Neuronal stem cell (in vitro differentiated cells): ENCODE measurements around the gene SGTA.

ENCODE experiments used
- DNase-seq: peaks from one replicate; pipeline ENCODE4 v3.0.0-alpha.2; 2013; ENCODE audit warnings: low spot score
- H2AFZ ChIP-seq: one replicate; pipeline ENCODE4 v1.6.1; 2013; ENCODE audit warnings: mild to moderate bottlenecking, low read length, inconsistent platforms
- H2AK5ac ChIP-seq: 2 replicates; pipeline ENCODE4 v1.6.1; 2013; ENCODE audit warnings: low read depth, mild to moderate bottlenecking, inconsistent platforms, low read length, moderate library complexity, mixed read lengths
- H2BK120ac ChIP-seq: 2 replicates; pipeline ENCODE4 v1.6.1; 2013; ENCODE audit warnings: low read depth, mild to moderate bottlenecking, inconsistent platforms, low read length, moderate library complexity, mixed read lengths
- H2BK12ac ChIP-seq: one replicate; pipeline ENCODE4 v1.6.1; 2013; ENCODE audit warnings: low read length, inconsistent platforms
- H2BK15ac ChIP-seq: 2 replicates; pipeline ENCODE4 v1.6.1; 2013; ENCODE audit warnings: mild to moderate bottlenecking, low read length, inconsistent platforms, mixed read lengths
- H2BK5ac ChIP-seq: one replicate; pipeline ENCODE4 v1.6.1; 2013; ENCODE audit warnings: inconsistent platforms, mild to moderate bottlenecking, low read length, moderate library complexity
- H3K14ac ChIP-seq: one replicate; pipeline ENCODE4 v1.6.1; 2013; ENCODE audit warnings: low read length, inconsistent platforms
- H3K18ac ChIP-seq: 2 replicates; pipeline ENCODE4 v1.6.1; 2013; ENCODE audit warnings: low read length, inconsistent platforms
- H3K23ac ChIP-seq: 2 replicates; pipeline ENCODE4 v1.6.1; 2013; ENCODE audit warnings: low read depth, mild to moderate bottlenecking, mixed read lengths, low read length, inconsistent platforms; ENCODE audit not compliant: poor library complexity
- H3K27ac ChIP-seq: replicated peaks from 3 replicates; pipeline ENCODE4 v1.5.1; 2013; ENCODE audit warnings: low read length, inconsistent platforms
- H3K27me3 ChIP-seq, 3 experiments: 2 replicates each; pipeline ENCODE4 v1.6.1; 2013; ENCODE audit warnings: low read length in 3 of 3, mild to moderate bottlenecking in 2 of 3, inconsistent platforms in 1 of 3, low read depth in 1 of 3, mixed read lengths in 1 of 3, moderate library complexity in 1 of 3; ENCODE audit not compliant: control insufficient read depth in 3 of 3, insufficient read depth in 3 of 3
- H3K36me3 ChIP-seq, 2 donors: replicated peaks in 1 of 2; 2 replicates each; pipeline ENCODE4 v1.6.1; 2013; ENCODE audit warnings: low read length in 2 of 2; ENCODE audit not compliant: control insufficient read depth in 2 of 2, insufficient read depth in 2 of 2
- H3K4ac ChIP-seq: 2 replicates; pipeline ENCODE4 v1.6.1; 2013; ENCODE audit warnings: inconsistent platforms, mild to moderate bottlenecking, low read length, moderate library complexity
- H3K4me1 ChIP-seq, 2 donors: 1 replicate in 1 of 2; 2 replicates in 1 of 2; pipeline ENCODE4 v1.6.1; 2013; ENCODE audit warnings: low read length in 2 of 2, low read depth in 1 of 2; ENCODE audit not compliant: control insufficient read depth in 2 of 2, insufficient read depth in 1 of 2
- H3K4me2 ChIP-seq: one replicate; pipeline ENCODE4 v1.6.1; 2013; ENCODE audit warnings: mild to moderate bottlenecking, low read length, inconsistent platforms; ENCODE audit not compliant: insufficient read depth, poor library complexity, severe bottlenecking
- H3K4me3 ChIP-seq, 2 donors: 2 replicates each; pipeline ENCODE4 v1.5.1; 2013; ENCODE audit warnings: low read length in 2 of 2, mild to moderate bottlenecking in 2 of 2, inconsistent platforms in 1 of 2, moderate library complexity in 1 of 2
- H3K79me1 ChIP-seq: one replicate; pipeline ENCODE4 v1.6.1; 2013; ENCODE audit warnings: low read depth, mild to moderate bottlenecking, inconsistent platforms, low read length, moderate library complexity
- H3K9ac ChIP-seq: one replicate; pipeline ENCODE4 v1.6.1; 2013; ENCODE audit warnings: mild to moderate bottlenecking, low read depth, low read length, inconsistent platforms; ENCODE audit not compliant: poor library complexity
- H3K9me3 ChIP-seq, 2 donors: replicated peaks in 1 of 2; 2 replicates each; pipeline versions ENCODE3 to v1.6.1; 2013; ENCODE audit warnings: low read length in 2 of 2, mild to moderate bottlenecking in 2 of 2, inconsistent platforms in 1 of 2, low read depth in 1 of 2, mixed read lengths in 1 of 2, moderate library complexity in 1 of 2; ENCODE audit not compliant: control insufficient read depth in 2 of 2, insufficient read depth in 1 of 2
- H4K8ac ChIP-seq: one replicate; pipeline ENCODE4 v1.6.1; 2013; ENCODE audit warnings: low read depth, mild to moderate bottlenecking, inconsistent platforms, low read length, moderate library complexity
- H4K91ac ChIP-seq: one replicate; pipeline ENCODE4 v1.6.1; 2013; ENCODE audit warnings: low read length, low read depth, mild to moderate bottlenecking, inconsistent platforms; ENCODE audit not compliant: poor library complexity
- WGBS, 2 donors: extraction: QIAGEN DNeasy Blood & Tissue Kit; methylation state at CpG; one replicate each; pipeline ENCODE4 v1.1.7; 2013; ENCODE audit warnings: missing lambda C conversion rate in 2 of 2, mixed read lengths in 1 of 2; ENCODE audit not compliant: insufficient read length in 2 of 2, insufficient replicate concordance in 1 of 2; ENCODE audit errors: extremely low coverage in 2 of 2; 5-methylcytosine and 5-hydroxymethylcytosine counted together

SGTA gene

DNA sequence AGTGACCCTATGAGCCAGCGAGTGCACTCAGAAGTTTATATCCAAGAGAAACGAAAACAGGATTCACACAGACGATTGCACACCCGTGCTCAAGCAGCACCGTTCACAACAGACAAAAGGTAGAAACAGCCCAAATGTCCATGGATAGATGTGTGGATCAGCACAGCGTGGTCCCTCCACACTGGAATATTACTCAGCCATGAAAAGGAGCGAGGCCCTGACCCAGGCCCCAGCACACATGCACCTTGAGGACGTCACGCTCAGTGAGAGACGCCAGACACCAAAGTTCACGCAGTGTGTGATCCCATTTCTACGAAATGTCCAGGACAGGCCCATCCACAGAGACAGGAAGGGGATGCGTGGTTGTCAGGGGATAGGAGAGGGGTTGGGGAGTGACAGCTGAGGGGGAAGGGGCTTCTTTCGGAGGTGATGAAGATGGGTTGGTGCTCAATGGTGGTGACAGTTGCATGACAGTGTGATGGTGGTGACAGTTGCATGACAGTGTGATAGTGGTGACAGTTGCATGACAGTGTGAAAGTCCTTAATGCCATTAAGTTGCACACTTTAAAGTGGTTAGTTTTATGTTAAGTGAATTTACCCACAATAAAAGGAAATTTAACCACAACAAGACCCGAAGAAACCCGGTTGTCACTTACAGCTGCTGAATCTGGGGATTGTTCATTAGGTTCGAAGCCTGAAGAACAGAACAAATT, 24.3 kb downstream of the SGTA start:
- Histone ChIP-seq H3K4me3 (peak overlapping the region in 1 of 2 donors; percentile 3), H2BK5ac (no peak overlapping the region), H2BK15ac (no peak overlapping the region), H3K27me3 (no peaks in the 10 kb centered on the region), H3K4me2 (no peak overlapping the region), H2BK12ac (no peak overlapping the region), H3K14ac (no peak overlapping the region), H4K91ac (no peak overlapping the region), H3K4me1 (no peaks in the 10 kb centered on the region), H3K18ac (no peak overlapping the region), H3K9ac (peak overlapping the region; percentile 74), H3K23ac (peak overlapping the region; percentile 13), H3K79me1 (peaks cover 7% of the 10 kb centered on the region), H2BK120ac (no peak overlapping the region), H3K9me3 (peaks cover 0 to 5% of the 10 kb centered on the region in 2 donors), H3K27ac (no peak overlapping the region), H3K4ac (no peak overlapping the region), H2AFZ (no peak overlapping the region), H2AK5ac (no peak overlapping the region), H4K8ac (no peak overlapping the region), H3K36me3 (peaks cover 53 to 90% of the 10 kb centered on the region in 2 donors)
- WGBS, 2 donors: no CpG with 5 or more reads among the region's 17 CpGs
- DNase-seq: no peak

DNA sequence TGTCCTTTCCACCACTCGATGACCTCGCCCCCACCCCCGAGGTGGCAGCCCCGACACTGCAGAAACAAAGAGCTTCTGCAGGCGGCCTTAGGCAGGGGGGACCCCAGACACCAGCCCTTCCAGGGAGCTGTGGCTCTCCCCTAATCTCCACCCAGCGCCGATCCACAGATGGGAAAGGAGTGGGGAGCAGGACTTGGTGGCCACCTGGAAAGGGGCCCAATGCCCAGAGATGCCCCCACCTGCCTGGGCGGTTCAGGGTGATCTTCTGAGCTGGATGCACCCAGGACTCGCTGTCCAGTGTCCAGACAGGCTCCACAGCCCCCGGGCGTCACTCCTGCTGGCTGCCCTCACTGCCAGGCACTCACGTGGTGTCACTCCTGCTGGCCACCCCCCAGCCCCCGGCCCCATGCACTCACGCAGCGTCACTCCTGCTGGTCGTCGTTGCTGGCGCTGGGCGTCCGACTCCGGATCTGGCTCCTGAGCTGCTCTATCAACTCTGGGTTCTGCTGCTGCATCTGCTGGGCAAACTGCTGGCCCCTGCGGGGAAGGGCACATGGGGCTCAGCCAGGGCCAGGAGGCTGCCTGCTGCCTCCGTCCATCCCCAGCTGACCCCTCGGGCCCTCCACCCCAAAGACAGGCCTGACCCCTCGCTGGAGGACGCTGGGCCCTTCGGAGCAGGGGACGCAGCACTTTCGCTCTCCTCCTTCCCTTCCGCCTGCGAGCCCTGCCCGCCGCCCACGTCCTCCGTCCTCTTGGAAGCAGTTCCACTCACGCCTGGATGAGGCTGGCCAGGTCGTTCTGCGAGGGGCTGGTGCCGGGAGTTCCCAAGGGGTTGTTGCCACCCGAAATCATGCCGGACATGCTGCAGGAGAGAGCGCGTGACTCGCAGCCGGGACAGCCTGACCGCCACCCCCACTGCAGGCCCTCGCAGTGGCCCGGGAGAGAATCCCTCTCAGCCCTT, 25.9 kb downstream of the SGTA start:
- H2AFZ ChIP-seq: no peak overlapping the region
- H3K36me3 ChIP-seq: peaks cover 42 to 82% of the 10 kb centered on the region in 2 donors
- H3K4me3 ChIP-seq: no peak overlapping the region
- H4K8ac ChIP-seq: no peak overlapping the region
- H3K9ac ChIP-seq: no peak overlapping the region
- H2BK5ac ChIP-seq: no peak overlapping the region
- no peak overlapping the region for H2BK12ac ChIP-seq
- no peak overlapping the region for H4K91ac ChIP-seq
- no peak overlapping the region for H3K14ac ChIP-seq
- H3K4ac ChIP-seq: no peak overlapping the region
- no peak for DNase-seq
- H3K27ac ChIP-seq: no peak overlapping the region
- H2BK15ac ChIP-seq: no peak overlapping the region
- no peak overlapping the region for H2BK120ac ChIP-seq
- H3K9me3 ChIP-seq: peaks cover 0 to 5% of the 10 kb centered on the region in 2 donors
- peaks cover 5% of the 10 kb centered on the region for H3K79me1 ChIP-seq
- no CpG with 5 or more reads among the region's 48 CpGs for WGBS, 2 donors
- peak overlapping the region; percentile 52 for H3K23ac ChIP-seq
- H3K18ac ChIP-seq: no peak overlapping the region
- no peaks in the 10 kb centered on the region for H3K4me1 ChIP-seq
- H2AK5ac ChIP-seq: no peak overlapping the region
- no peaks in the 10 kb centered on the region for H3K27me3 ChIP-seq
- H3K4me2 ChIP-seq: no peak overlapping the region

DNA sequence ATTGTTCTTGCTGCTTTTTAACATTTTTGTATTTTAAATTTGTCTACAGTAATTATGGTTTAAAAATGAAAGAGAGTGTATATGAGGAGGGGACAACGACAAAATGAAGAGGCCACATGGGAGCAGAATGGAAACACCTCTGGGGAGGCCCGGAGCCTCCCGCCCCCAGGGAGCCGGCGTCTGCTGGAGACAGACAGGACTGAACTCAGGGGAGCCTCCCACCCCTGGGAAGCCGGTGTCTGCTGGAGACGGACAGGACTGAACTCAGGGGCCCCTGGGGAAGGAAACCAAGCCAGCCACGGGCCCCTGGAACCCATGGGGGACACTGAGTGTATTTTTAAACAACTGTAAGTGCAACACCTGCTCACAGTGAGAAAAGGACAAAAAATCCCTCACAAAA, 26.6 kb downstream of the SGTA start:
- H3K18ac ChIP-seq: no peak overlapping the region
- H2BK12ac ChIP-seq: no peak overlapping the region
- no CpG with 5 or more reads among the region's 8 CpGs for WGBS, 2 donors
- peaks cover 0 to 5% of the 10 kb centered on the region in 2 donors for H3K9me3 ChIP-seq
- H3K4me3 ChIP-seq: no peak overlapping the region
- H3K4ac ChIP-seq: no peak overlapping the region
- H2BK5ac ChIP-seq: no peak overlapping the region
- H3K23ac ChIP-seq: no peak overlapping the region
- H3K4me1 ChIP-seq: no peaks in the 10 kb centered on the region
- H2AK5ac ChIP-seq: no peak overlapping the region
- no peak for DNase-seq
- H3K9ac ChIP-seq: no peak overlapping the region
- peaks cover 5% of the 10 kb centered on the region for H3K79me1 ChIP-seq
- peaks cover 38 to 77% of the 10 kb centered on the region in 2 donors for H3K36me3 ChIP-seq
- H3K27ac ChIP-seq: no peak overlapping the region
- H4K91ac ChIP-seq: no peak overlapping the region
- no peak overlapping the region for H3K4me2 ChIP-seq
- H3K14ac ChIP-seq: no peak overlapping the region
- no peak overlapping the region for H4K8ac ChIP-seq
- no peak overlapping the region for H2BK15ac ChIP-seq
- no peak overlapping the region for H2AFZ ChIP-seq
- no peaks in the 10 kb centered on the region for H3K27me3 ChIP-seq
- no peak overlapping the region for H2BK120ac ChIP-seq

GRCh38 chr19:2755811-2756210, 27.3 kb downstream of the SGTA start:
- Histone ChIP-seq H2BK5ac (no peak overlapping the region), H2BK15ac (no peak overlapping the region), H4K91ac (no peak overlapping the region), H3K36me3 (peaks cover 36 to 71% of the 10 kb centered on the region in 2 donors), H3K4ac (no peak overlapping the region), H3K4me3 (no peak overlapping the region), H2BK12ac (no peak overlapping the region), H4K8ac (no peak overlapping the region), H3K27me3 (no peaks in the 10 kb centered on the region), H3K18ac (no peak overlapping the region), H2AK5ac (no peak overlapping the region), H2AFZ (no peak overlapping the region), H3K79me1 (peaks cover 5% of the 10 kb centered on the region), H3K27ac (no peak overlapping the region), H3K9ac (no peak overlapping the region), H3K4me1 (no peaks in the 10 kb centered on the region), H3K14ac (no peak overlapping the region), H2BK120ac (no peak overlapping the region), H3K9me3 (peaks cover 0 to 5% of the 10 kb centered on the region in 2 donors), H3K4me2 (no peak overlapping the region), H3K23ac (no peak overlapping the region)
- no peak for DNase-seq
- whole genome bisulfite sequencing, 2 donors: no CpG with 5 or more reads among the region's 16 CpGs
